DND-41 (cell line): ENCODE data around the gene CCN2.
"Not testable (repeated sequence)": the region's sequence is repeated elsewhere in the genome, so short reads cannot be mapped to it uniquely, and the experiment has no call there.

Experiments
- EZH2 ChIP-seq: IDR thresholded peaks from 3 replicates; pipeline ENCODE4 v1.6.1; 2012; ENCODE audit warnings: borderline replicate concordance, low read depth, mild to moderate bottlenecking, moderate library complexity, low read length, inconsistent platforms; ENCODE audit not compliant: severe bottlenecking
- TF ChIP-seq, protein P1 (sequence below): IDR thresholded peaks from 2 replicates; pipeline ENCODE4 v1.5.1; 2012; ENCODE audit warnings: borderline replicate concordance, low read length, moderate library complexity, mild to moderate bottlenecking; ENCODE audit not compliant: poor library complexity, severe bottlenecking; ENCODE audit errors: extremely low read depth

DNA sequence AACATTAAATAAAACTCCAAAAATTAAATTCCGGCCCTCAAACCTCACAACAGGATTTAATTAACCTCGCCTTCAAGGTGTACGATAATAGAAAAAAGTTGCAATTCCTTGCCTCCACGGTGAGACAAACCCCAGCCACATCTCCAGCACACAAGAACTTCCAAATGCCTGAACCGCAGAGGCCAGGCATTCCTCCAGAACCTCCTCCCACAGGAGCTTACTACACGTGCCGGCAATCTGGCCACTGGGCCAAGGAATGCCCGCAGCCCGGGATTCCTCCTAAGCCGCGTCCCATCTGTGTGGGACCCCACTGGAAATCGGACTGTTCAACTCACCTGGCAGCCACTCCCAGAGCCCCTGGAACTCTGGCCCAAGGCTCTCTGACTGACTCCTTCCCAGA lies 47.4 kb downstream of the CCN2 start:
- TF ChIP-seq, protein P1, sequence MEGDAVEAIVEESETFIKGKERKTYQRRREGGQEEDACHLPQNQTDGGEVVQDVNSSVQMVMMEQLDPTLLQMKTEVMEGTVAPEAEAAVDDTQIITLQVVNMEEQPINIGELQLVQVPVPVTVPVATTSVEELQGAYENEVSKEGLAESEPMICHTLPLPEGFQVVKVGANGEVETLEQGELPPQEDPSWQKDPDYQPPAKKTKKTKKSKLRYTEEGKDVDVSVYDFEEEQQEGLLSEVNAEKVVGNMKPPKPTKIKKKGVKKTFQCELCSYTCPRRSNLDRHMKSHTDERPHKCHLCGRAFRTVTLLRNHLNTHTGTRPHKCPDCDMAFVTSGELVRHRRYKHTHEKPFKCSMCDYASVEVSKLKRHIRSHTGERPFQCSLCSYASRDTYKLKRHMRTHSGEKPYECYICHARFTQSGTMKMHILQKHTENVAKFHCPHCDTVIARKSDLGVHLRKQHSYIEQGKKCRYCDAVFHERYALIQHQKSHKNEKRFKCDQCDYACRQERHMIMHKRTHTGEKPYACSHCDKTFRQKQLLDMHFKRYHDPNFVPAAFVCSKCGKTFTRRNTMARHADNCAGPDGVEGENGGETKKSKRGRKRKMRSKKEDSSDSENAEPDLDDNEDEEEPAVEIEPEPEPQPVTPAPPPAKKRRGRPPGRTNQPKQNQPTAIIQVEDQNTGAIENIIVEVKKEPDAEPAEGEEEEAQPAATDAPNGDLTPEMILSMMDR = not testable (repeated sequence)
- not testable (repeated sequence) for TF ChIP-seq EZH2
